ENCODE measurements around the gene RNU1-3. TPM values are rescaled to one million over a fixed set of nuclear protein-coding genes. Genes with fewer than 3 reads are reported as not detected.
"Not testable (repeated sequence)": the region's sequence is repeated elsewhere in the genome, so short reads cannot be mapped to it uniquely, and the experiment has no call there.

The RNU1-3 gene
- total and polyA plus RNA-seq, 2 donors (not counting 1 experiment from before 2014, with no cell fraction given): 4,377 TPM; not detected in 1

DNA sequence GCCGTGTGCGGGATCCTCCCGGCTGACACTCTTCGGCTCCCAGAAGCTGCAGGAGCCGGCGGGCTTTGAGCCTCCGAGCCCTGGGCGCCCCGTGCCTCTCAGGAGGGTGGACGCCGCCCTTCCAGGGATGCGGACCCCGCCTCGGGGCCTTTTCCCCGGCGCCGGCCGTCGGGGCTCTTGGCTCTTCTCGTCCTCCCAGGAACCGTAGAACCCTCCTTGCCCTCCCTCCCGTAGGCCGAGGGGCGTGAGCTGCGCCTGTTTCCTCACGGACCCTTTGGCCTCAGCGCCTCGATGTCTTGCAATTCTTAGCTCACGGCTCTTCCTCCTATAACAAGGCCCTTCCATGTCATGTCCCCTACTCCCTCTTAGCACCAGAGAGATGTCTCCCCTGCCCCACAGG is 13.6 kb upstream of the RNU1-3 start:
- H3K4me3 ChIP-seq (ENCODE audit: control extremely low read depth in 1 of 5, extremely low read depth in 1 of 5, insufficient read depth in 1 of 5, low read depth in 2 of 5, low read length in 4 of 5); H3K4me3 Mint-ChIP-seq; H3K9me3 ChIP-seq (ENCODE audit: control extremely low read depth in 1 of 3, control insufficient read depth in 2 of 3, insufficient read depth in 1 of 3, low read length in 2 of 3); H3K27ac ChIP-seq (ENCODE audit: low read length in 2 of 2); POLR2A ChIA-PET; H4K20me1 ChIP-seq (ENCODE audit: control insufficient read depth, insufficient read depth, low read length, poor library complexity, severe bottlenecking); H3K27me3 ChIP-seq (replicated peaks in 1 of 4; ENCODE audit: control extremely low read depth in 1 of 4, control insufficient read depth in 3 of 4, insufficient read depth in 4 of 4, low read length in 3 of 4); intact Hi-C loops (cut with micrococcal nuclease); ATAC-seq (ENCODE audit: low read depth); H3K27ac Mint-ChIP-seq; H3K79me2 ChIP-seq (ENCODE audit: control insufficient read depth, insufficient read depth, low read length); H3K4me2 ChIP-seq (replicated peaks; ENCODE audit: low read depth, low read length, poor library complexity, severe bottlenecking); H3K27me3 Mint-ChIP-seq; H2AFZ ChIP-seq (ENCODE audit: insufficient read depth, low read depth, low read length, poor library complexity, severe bottlenecking); H3K9ac ChIP-seq (ENCODE audit: low read length); CTCF ChIA-PET; H3K9me3 Mint-ChIP-seq (ENCODE audit: insufficient read depth); H3K36me3 ChIP-seq (replicated peaks in 1 of 2; ENCODE audit: control extremely low read depth in 1 of 2, control insufficient read depth in 1 of 2, extremely low read depth in 1 of 2, insufficient read depth in 2 of 2, low read length in 1 of 2): not testable (repeated sequence)
- peaks cover 5 to 16% of the 10 kb centered on the region in 2 donors for H3K4me1 ChIP-seq (ENCODE audit: control insufficient read depth in 2 of 2, insufficient read depth in 2 of 2, low read length in 2 of 2)
- 75% methylated on average over 13 of the region's 29 CpGs for WGBS (ENCODE audit: insufficient coverage)
- DNase-seq: peak; percentile 7
- H3K4me1 Mint-ChIP-seq: peaks cover 16% of the 10 kb centered on the region

DNA sequence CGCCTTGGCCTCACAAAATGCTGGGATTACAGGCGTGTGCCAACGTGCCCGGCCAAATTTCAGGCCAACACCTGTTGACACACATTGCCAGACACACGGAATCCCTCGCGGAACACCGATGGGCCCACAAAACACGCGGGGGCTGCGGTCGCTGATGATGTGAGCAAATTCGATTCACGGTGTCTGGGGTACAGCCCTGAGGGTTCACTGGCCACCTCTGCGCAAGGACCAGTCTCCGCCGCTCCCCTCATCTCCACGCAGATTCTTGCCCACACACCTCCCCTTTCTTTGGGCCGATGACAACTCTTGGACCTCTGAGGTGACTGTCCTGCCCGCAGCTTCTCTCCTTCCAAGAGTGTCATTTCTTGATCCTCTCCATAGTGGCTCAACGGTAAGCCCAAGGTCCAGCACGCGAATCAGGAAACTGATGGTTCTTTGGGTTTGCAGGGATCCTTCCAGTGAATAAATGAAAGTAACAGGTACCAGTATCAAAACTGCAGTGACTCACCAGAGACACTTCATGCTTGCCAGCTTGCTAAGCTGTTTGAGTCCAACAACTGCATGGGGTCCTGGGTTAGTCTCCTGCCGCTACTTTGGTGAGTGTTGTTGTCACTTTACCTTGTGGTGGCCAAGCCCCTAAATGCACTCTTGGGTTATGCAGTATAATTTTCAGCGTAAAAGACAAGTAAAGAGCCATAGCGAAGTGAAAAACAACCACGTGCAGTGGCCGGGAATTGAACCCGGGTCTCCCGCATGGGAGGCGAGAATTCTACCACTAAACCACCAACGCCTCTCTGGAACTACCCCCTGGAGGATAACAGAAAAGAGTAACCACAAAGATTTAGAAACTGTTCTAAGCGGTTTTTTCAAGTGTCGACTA is 11.0 kb upstream of the RNU1-3 start:
- Mint-ChIP-seq H3K27ac (peak overlapping the region; percentile 74), H3K4me1 (peaks cover 20% of the 10 kb centered on the region), H3K9me3 (ENCODE audit: insufficient read depth) (no peaks in the 10 kb centered on the region), H3K27me3 (peaks cover 4% of the 10 kb centered on the region), H3K4me3 (no peak overlapping the region)
- WGBS (ENCODE audit: insufficient coverage): 67% methylated on average over 27 of the region's 34 CpGs
- ChIA-PET CTCF (interaction anchor here (1.7 kb wide), 1 partner anchor 9 kb away, joined by 3 read pairs; no protein-coding TSS in a partner anchor), POLR2A (no interaction called here)
- H3K4me1 ChIP-seq (ENCODE audit: control insufficient read depth in 2 of 2, insufficient read depth in 2 of 2, low read length in 2 of 2): peaks cover 7 to 24% of the 10 kb centered on the region in 2 donors
- no peak overlapping the region for H3K9ac ChIP-seq (ENCODE audit: low read length)
- no peak for TF ChIP-seq EZH2 (IDR thresholded peaks at IDR 0.05; ENCODE audit: borderline replicate concordance, insufficient read depth, low read depth, low read length, poor library complexity, severe bottlenecking)
- TF ChIP-seq, protein P1, sequence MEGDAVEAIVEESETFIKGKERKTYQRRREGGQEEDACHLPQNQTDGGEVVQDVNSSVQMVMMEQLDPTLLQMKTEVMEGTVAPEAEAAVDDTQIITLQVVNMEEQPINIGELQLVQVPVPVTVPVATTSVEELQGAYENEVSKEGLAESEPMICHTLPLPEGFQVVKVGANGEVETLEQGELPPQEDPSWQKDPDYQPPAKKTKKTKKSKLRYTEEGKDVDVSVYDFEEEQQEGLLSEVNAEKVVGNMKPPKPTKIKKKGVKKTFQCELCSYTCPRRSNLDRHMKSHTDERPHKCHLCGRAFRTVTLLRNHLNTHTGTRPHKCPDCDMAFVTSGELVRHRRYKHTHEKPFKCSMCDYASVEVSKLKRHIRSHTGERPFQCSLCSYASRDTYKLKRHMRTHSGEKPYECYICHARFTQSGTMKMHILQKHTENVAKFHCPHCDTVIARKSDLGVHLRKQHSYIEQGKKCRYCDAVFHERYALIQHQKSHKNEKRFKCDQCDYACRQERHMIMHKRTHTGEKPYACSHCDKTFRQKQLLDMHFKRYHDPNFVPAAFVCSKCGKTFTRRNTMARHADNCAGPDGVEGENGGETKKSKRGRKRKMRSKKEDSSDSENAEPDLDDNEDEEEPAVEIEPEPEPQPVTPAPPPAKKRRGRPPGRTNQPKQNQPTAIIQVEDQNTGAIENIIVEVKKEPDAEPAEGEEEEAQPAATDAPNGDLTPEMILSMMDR (IDR thresholded peaks at IDR 0.05): no peak
- H3K4me3 ChIP-seq (ENCODE audit: control extremely low read depth in 1 of 5, extremely low read depth in 1 of 5, insufficient read depth in 1 of 5, low read depth in 2 of 5, low read length in 4 of 5): no peak overlapping the region
- no peak overlapping the region for H3K4me2 ChIP-seq (replicated peaks; ENCODE audit: low read depth, low read length, poor library complexity, severe bottlenecking)
- no peaks in the 10 kb centered on the region for H3K79me2 ChIP-seq (ENCODE audit: control insufficient read depth, insufficient read depth, low read length)
- H4K20me1 ChIP-seq (ENCODE audit: control insufficient read depth, insufficient read depth, low read length, poor library complexity, severe bottlenecking): no peaks in the 10 kb centered on the region
- peaks cover 0 to 4% (median 0%) of the 10 kb centered on the region in 4 experiments for H3K27me3 ChIP-seq (replicated peaks in 1 of 4; ENCODE audit: control extremely low read depth in 1 of 4, control insufficient read depth in 3 of 4, insufficient read depth in 4 of 4, low read length in 3 of 4)
- ATAC-seq (ENCODE audit: low read depth): peak; percentile 41
- peak overlapping the region; percentile 10 for H2AFZ ChIP-seq (ENCODE audit: insufficient read depth, low read depth, low read length, poor library complexity, severe bottlenecking)
- peaks cover 0 to 4% (median 0%) of the 10 kb centered on the region in 3 donors for H3K9me3 ChIP-seq (ENCODE audit: control extremely low read depth in 1 of 3, control insufficient read depth in 2 of 3, insufficient read depth in 1 of 3, low read length in 2 of 3)
- DNase-seq: peak; percentile 51
- intact Hi-C loops (cut with micrococcal nuclease): no loop called here
- no peak overlapping the region for H3K27ac ChIP-seq (ENCODE audit: low read length in 2 of 2)
- no peaks in the 10 kb centered on the region for H3K36me3 ChIP-seq (replicated peaks in 1 of 2; ENCODE audit: control extremely low read depth in 1 of 2, control insufficient read depth in 1 of 2, extremely low read depth in 1 of 2, insufficient read depth in 2 of 2, low read length in 1 of 2)

DNA sequence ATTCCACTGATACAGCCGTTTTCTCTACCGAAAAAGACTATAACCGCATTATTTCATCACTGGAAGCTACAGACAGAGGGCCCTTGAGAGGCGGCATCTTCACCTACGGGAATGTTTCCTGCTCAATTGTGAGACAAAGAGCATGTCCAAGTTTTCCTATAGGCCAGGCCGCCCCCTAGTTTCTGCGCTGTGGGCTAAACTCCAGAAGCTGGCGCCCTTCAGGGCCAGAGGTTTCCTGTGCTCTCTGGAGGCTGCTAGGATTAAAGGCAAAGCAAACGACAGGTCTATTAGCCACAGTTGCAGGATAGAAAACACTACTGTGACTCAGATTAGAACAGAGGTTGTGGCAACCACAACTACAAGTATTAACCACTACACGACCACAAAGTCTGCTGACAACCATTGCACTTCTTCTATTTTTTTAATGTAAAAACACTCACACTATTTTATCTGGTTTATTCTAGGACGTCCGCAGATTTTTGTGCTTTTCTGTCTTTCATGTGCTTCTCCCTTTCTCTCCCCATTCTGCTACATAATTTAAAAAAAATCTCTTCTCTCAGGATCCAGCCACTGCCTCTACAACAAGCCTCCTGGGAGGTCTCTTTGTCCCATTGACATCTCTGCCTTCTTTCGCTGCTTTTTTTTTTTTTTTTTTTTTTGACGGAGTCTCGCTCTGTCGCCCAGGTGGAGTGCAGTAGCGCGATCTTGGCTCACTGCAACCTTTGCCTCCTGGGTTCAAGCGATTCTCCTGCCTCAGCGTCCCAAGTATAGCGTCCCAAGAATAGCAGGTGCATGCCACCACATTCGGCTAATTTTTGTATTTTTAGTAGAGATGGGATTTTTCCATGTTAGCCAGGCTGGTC is 10.1 kb upstream of the RNU1-3 start:
- CTCF ChIA-PET; intact Hi-C loops (cut with micrococcal nuclease); H4K20me1 ChIP-seq (ENCODE audit: control insufficient read depth, insufficient read depth, low read length, poor library complexity, severe bottlenecking); H3K4me2 ChIP-seq (replicated peaks; ENCODE audit: low read depth, low read length, poor library complexity, severe bottlenecking); H3K4me3 ChIP-seq (ENCODE audit: control extremely low read depth in 1 of 5, extremely low read depth in 1 of 5, insufficient read depth in 1 of 5, low read depth in 2 of 5, low read length in 4 of 5); H3K9me3 Mint-ChIP-seq (ENCODE audit: insufficient read depth); H3K9me3 ChIP-seq (ENCODE audit: control extremely low read depth in 1 of 3, control insufficient read depth in 2 of 3, insufficient read depth in 1 of 3, low read length in 2 of 3); H3K27me3 ChIP-seq (replicated peaks in 1 of 4; ENCODE audit: control extremely low read depth in 1 of 4, control insufficient read depth in 3 of 4, insufficient read depth in 4 of 4, low read length in 3 of 4); H3K9ac ChIP-seq (ENCODE audit: low read length); ATAC-seq (ENCODE audit: low read depth); H3K27ac ChIP-seq (ENCODE audit: low read length in 2 of 2); H2AFZ ChIP-seq (ENCODE audit: insufficient read depth, low read depth, low read length, poor library complexity, severe bottlenecking); POLR2A ChIA-PET; H3K79me2 ChIP-seq (ENCODE audit: control insufficient read depth, insufficient read depth, low read length); H3K27me3 Mint-ChIP-seq; H3K4me3 Mint-ChIP-seq; H3K36me3 ChIP-seq (replicated peaks in 1 of 2; ENCODE audit: control extremely low read depth in 1 of 2, control insufficient read depth in 1 of 2, extremely low read depth in 1 of 2, insufficient read depth in 2 of 2, low read length in 1 of 2): not testable (repeated sequence)
- peaks cover 7 to 24% of the 10 kb centered on the region in 2 donors for H3K4me1 ChIP-seq (ENCODE audit: control insufficient read depth in 2 of 2, insufficient read depth in 2 of 2, low read length in 2 of 2)
- DNase-seq: peak; percentile 43
- Mint-ChIP-seq H3K4me1 (peaks cover 20% of the 10 kb centered on the region), H3K27ac (peak overlapping the region; percentile 0)
- WGBS (ENCODE audit: insufficient coverage): 40% methylated on average over 17 of the region's 22 CpGs
